K562 (cell line): ENCODE measurements around the gene RHOF. TPM values are rescaled to one million over a fixed set of nuclear protein-coding genes. Genes with fewer than 3 reads are reported as not detected.

Experiments used
- EP300 ChIP-seq: IDR thresholded peaks from 2 replicates; pipeline ENCODE4 v1.6.1; 2012; ENCODE audit warnings: low read length, improper control_type of control experiment
- KDM2B ChIP-seq: fragments of 250-450 bp; sonication (Bioruptor Pico); IDR thresholded peaks from 2 replicates; pipeline ENCODE4 v1.8.0; 2021; ENCODE audit warnings: mild to moderate bottlenecking, moderate library complexity
- MEF2D ChIP-seq: conservative IDR thresholded peaks from 2 replicates; pipeline ENCODE4 v1.6.1; 2016; ENCODE audit warnings: low read depth, missing genetic modification characterization, missing compliant biosample characterization
- NFATC3 ChIP-seq: fragments of 450-650 bp; IDR thresholded peaks from 2 replicates; pipeline ENCODE4 v1.6.1; 2017; ENCODE audit warnings: mild to moderate bottlenecking
- NFRKB ChIP-seq: fragments of 450-650 bp; IDR thresholded peaks from 2 replicates; pipeline ENCODE4 v1.6.1; 2016; ENCODE audit warnings: low read depth
- PRPF4 ChIP-seq: fragments of 200-400 bp; formaldehyde crosslinking; IDR thresholded peaks from one replicate; pipeline ENCODE4 v1.6.1; 2017; ENCODE audit warnings: low read length, low read depth, mild to moderate bottlenecking; ENCODE audit not compliant: insufficient read depth, poor library complexity, severe bottlenecking
- RFX1 ChIP-seq: fragments of 450-650 bp; IDR thresholded peaks from 2 replicates; pipeline ENCODE4 v1.6.1; 2016; ENCODE audit warnings: mild to moderate bottlenecking, moderate library complexity
- SETDB1 ChIP-seq: IDR thresholded peaks from one replicate; pipeline ENCODE4 v1.6.1; 2012; ENCODE audit warnings: low read length, control low read depth, inconsistent platforms
- SIN3A ChIP-seq, 2 experiments: fragments of 150-350 bp in 1 of 2; IDR thresholded peaks; 2 replicates each; pipeline ENCODE4 v1.6.1; 2011 to 2016; ENCODE audit warnings: borderline replicate concordance in 2 of 2, low read depth in 2 of 2, low read length in 2 of 2, mild to moderate bottlenecking in 2 of 2, moderate library complexity in 2 of 2; ENCODE audit not compliant: control insufficient read depth in 1 of 2
- ZNF444 ChIP-seq: fragments of 250-450 bp; sonication (Bioruptor Pico); IDR thresholded peaks from 2 replicates; pipeline ENCODE4 v1.4.0; 2020; ENCODE audit warnings: mild to moderate bottlenecking, moderate library complexity
- polyA plus RNA-seq, 8 experiments: library from polyadenylated mRNA; depleted of rRNA in 4 of 8; stranded (reverse) in 5 of 8; unstranded in 3 of 8; fragments of >200 nt; fragmentation: Nextera tagmentation in 2 of 8; fragmentation: Illumina TruSeq in 1 of 8; extraction: Ambion mirVana in 2 of 8; extraction: Trizol in 1 of 8; gene quantifications; 2 replicates each; pipeline versions ENCODE4 v1.2.1 to v1.2.3, GENCODE V29; 2011 to 2014; ENCODE audit warnings: inconsistent platforms in 1 of 8, missing spikeins in 1 of 8
- total RNA-seq, 7 experiments: library from RNA; depleted of rRNA in 6 of 7; stranded (reverse); fragments of >200 nt in 6 of 7; fragmentation: Illumina TruSeq in 2 of 7; extraction: Trizol in 2 of 7; gene quantifications; 2 replicates each; pipeline versions ENCODE4 v1.2.1 to v1.2.3, GENCODE V29; 2011 to 2021; ENCODE audit warnings: low replicate concordance in 1 of 7
- TF ChIP-seq, protein P1 (sequence below), 2 experiments: fragments of 450-650 bp; formaldehyde crosslinking in 1 of 2; IDR thresholded peaks; 2 replicates each; pipeline versions ENCODE4 v1.4.0 to v1.6.1; 2014 to 2020; ENCODE audit warnings: mild to moderate bottlenecking in 2 of 2, borderline replicate concordance in 1 of 2, low read depth in 1 of 2
- TF ChIP-seq, protein P2 (sequence below): IDR thresholded peaks from 2 replicates; pipeline ENCODE4 v1.6.1; 2011; ENCODE audit warnings: borderline replicate concordance, low read depth, mild to moderate bottlenecking, moderate library complexity, low read length; ENCODE audit not compliant: insufficient read depth, poor library complexity, severe bottlenecking
- TF ChIP-seq, protein P3 (sequence below): fragments of 450-650 bp; IDR thresholded peaks from 2 replicates; pipeline ENCODE4 v1.6.1; 2017; ENCODE audit warnings: mild to moderate bottlenecking, moderate library complexity

The RHOF gene
- total and polyA plus RNA-seq, 9 of the 15 experiments (the other 6 are each of a cell fraction or from before 2014, with no cell fraction given) = 0.13 to 10.1 (median 4.0) TPM

DNA sequence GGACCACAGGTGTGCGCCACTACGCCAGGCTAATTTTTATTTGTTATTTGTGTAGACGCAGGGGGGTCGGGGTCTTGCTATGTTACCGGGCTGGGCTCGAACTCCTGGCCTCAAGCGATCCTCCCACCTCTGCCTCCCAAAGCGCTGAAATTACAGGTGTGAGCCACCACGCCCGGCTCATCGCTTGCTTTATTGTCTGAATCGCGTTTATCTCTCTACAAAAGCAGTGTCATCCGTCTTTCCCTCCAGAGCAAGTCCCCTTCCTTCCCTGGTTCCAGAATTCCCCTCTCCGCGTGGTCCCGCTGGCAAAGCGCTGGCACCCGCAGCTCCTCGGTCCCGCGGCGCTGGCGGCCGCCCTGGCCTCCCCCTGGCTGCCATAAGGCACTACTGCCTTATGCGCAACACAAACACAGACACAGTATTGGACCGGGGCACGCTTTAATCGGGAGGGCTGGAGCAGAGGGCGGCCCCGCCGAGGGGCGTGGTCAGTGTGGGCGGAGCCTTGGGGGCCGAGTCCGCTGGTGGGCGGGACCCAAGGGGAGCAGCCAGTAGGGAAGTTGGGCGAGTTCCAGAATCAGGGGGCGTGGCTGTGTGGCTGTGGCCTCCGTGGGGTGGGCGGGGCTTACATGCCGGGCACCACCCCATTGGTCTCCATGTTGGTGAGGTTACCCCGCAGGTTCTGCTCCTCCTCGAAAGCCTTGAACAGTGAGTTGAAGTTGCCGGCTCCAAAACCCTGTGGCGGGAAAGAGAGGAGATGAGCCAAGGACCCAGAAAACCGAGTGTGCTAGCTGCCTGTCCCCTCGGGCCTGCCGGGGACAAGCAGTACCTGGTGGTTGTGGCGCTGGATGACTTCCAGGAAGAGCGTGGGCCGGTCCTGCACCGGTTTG, 45.9 kb upstream of the RHOF start (continued):
- TF ChIP-seq, protein P1, sequence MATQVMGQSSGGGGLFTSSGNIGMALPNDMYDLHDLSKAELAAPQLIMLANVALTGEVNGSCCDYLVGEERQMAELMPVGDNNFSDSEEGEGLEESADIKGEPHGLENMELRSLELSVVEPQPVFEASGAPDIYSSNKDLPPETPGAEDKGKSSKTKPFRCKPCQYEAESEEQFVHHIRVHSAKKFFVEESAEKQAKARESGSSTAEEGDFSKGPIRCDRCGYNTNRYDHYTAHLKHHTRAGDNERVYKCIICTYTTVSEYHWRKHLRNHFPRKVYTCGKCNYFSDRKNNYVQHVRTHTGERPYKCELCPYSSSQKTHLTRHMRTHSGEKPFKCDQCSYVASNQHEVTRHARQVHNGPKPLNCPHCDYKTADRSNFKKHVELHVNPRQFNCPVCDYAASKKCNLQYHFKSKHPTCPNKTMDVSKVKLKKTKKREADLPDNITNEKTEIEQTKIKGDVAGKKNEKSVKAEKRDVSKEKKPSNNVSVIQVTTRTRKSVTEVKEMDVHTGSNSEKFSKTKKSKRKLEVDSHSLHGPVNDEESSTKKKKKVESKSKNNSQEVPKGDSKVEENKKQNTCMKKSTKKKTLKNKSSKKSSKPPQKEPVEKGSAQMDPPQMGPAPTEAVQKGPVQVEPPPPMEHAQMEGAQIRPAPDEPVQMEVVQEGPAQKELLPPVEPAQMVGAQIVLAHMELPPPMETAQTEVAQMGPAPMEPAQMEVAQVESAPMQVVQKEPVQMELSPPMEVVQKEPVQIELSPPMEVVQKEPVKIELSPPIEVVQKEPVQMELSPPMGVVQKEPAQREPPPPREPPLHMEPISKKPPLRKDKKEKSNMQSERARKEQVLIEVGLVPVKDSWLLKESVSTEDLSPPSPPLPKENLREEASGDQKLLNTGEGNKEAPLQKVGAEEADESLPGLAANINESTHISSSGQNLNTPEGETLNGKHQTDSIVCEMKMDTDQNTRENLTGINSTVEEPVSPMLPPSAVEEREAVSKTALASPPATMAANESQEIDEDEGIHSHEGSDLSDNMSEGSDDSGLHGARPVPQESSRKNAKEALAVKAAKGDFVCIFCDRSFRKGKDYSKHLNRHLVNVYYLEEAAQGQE (IDR thresholded peaks at IDR 0.05; ENCODE audit: borderline replicate concordance) = peak; percentile 27
- TF ChIP-seq, protein P1 (CRISPR knock-in tag; IDR thresholded peaks at IDR 0.05; ENCODE audit: low read depth) = no peak
- TF ChIP-seq RFX1 = no peak
- TF ChIP-seq ZNF444 (CRISPR knock-in tag) = no peak
- no peak for TF ChIP-seq SETDB1
- no peak for TF ChIP-seq EP300
- TF ChIP-seq, protein P2, sequence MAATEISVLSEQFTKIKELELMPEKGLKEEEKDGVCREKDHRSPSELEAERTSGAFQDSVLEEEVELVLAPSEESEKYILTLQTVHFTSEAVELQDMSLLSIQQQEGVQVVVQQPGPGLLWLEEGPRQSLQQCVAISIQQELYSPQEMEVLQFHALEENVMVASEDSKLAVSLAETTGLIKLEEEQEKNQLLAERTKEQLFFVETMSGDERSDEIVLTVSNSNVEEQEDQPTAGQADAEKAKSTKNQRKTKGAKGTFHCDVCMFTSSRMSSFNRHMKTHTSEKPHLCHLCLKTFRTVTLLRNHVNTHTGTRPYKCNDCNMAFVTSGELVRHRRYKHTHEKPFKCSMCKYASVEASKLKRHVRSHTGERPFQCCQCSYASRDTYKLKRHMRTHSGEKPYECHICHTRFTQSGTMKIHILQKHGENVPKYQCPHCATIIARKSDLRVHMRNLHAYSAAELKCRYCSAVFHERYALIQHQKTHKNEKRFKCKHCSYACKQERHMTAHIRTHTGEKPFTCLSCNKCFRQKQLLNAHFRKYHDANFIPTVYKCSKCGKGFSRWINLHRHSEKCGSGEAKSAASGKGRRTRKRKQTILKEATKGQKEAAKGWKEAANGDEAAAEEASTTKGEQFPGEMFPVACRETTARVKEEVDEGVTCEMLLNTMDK = peak; percentile 2
- no peak for TF ChIP-seq MEF2D (tag)
- peak; percentile 42 to 65; a peak in 1 of 4 replicates for TF ChIP-seq SIN3A (IDR thresholded peaks at IDR 0.05; ENCODE audit: borderline replicate concordance in 2 of 2, control insufficient read depth in 1 of 2, low read depth in 2 of 2, low read length in 2 of 2)
- TF ChIP-seq KDM2B (CRISPR knock-in tag) = peak; percentile 33; the same call in 1 of the 2 replicates
- no peak for TF ChIP-seq NFATC3
- TF ChIP-seq NFRKB = 0 out of 2 replicates have a peak, but pooled peaks have one; percentile 60
- TF ChIP-seq, protein P3, sequence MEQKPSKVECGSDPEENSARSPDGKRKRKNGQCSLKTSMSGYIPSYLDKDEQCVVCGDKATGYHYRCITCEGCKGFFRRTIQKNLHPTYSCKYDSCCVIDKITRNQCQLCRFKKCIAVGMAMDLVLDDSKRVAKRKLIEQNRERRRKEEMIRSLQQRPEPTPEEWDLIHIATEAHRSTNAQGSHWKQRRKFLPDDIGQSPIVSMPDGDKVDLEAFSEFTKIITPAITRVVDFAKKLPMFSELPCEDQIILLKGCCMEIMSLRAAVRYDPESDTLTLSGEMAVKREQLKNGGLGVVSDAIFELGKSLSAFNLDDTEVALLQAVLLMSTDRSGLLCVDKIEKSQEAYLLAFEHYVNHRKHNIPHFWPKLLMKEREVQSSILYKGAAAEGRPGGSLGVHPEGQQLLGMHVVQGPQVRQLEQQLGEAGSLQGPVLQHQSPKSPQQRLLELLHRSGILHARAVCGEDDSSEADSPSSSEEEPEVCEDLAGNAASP = no peak
- no peak for TF ChIP-seq PRPF4
